Heart left ventricle (tissue), 16 donors: ENCODE data around the gene TTC7B. TPM values are rescaled to one million over a fixed set of nuclear protein-coding genes. Genes with fewer than 3 reads are reported as not detected.

Experiments
- ATAC-seq, 4 donors: fragments of 200-7000 bp; cut with Tn5 transposase; one replicate each; pipeline ENCODE4 v1.9.1; 2020 to 2022; ENCODE audit warnings: moderate library complexity in 4 of 4, mild to moderate bottlenecking in 3 of 4, moderate number of reproducible peaks in 1 of 4
- DNase-seq, 5 donors: peaks; one replicate each; pipeline ENCODE4 v3.0.0-alpha.2; 2020
- H3K27ac ChIP-seq, 12 donors: fragments of 200-600 bp; sonication (generic) in 4 of 12; one replicate each; pipeline versions ENCODE4 v1.5.0 to v1.8.0; 2016 to 2022; ENCODE audit warnings: mild to moderate bottlenecking in 2 of 12
- H3K27me3 ChIP-seq, 9 donors: fragments of 200-600 bp; sonication (generic) in 2 of 9; one replicate each; pipeline versions ENCODE4 v1.5.1 to v1.8.0; 2016 to 2022; ENCODE audit warnings: mild to moderate bottlenecking in 3 of 9
- H3K36me3 ChIP-seq, 9 donors: fragments of 200-600 bp; sonication (generic) in 2 of 9; one replicate each; pipeline versions ENCODE4 v1.5.0 to v1.8.0; 2018 to 2022; ENCODE audit warnings: mild to moderate bottlenecking in 2 of 9
- H3K4me1 ChIP-seq, 12 donors: fragments of 200-600 bp; sonication (generic) in 4 of 12; one replicate each; pipeline versions ENCODE4 v1.5.0 to v1.8.0; 2016 to 2022; ENCODE audit warnings: mild to moderate bottlenecking in 3 of 12
- H3K4me3 ChIP-seq, 12 donors: fragments of 200-600 bp; sonication (generic) in 4 of 12; one replicate each; pipeline versions ENCODE4 v1.5.0 to v1.8.0; 2017 to 2022; ENCODE audit warnings: mild to moderate bottlenecking in 9 of 12, moderate library complexity in 4 of 12
- H3K9me3 ChIP-seq, 12 donors: fragments of 200-600 bp; sonication (generic) in 4 of 12; one replicate each; pipeline versions ENCODE4 v1.5.0 to v1.8.0; 2016 to 2022; ENCODE audit warnings: mild to moderate bottlenecking in 1 of 12
- POLR2A ChIP-seq, 2 donors: fragments of 450-650 bp; IDR thresholded peaks; one replicate each; pipeline ENCODE4 v1.6.1; 2017; ENCODE audit warnings: antibody characterized with exemption in 2 of 2, mild to moderate bottlenecking in 2 of 2, moderate library complexity in 2 of 2
- WGBS, 4 donors: extraction: QIAGEN DNeasy Blood & Tissue Kit in 2 of 4; methylation state at CpG; one replicate each; pipeline versions ENCODE4 v1.1.5 to v1.1.7; 2013 to 2018; 5-methylcytosine and 5-hydroxymethylcytosine counted together
- intact Hi-C, 10 donors: fragments of 100-400 bp; cut with DNase I; formaldehyde crosslinking; loops; one replicate each; pipeline versions ENCODE4 v1.11.1 to v1.14.2; 2022
- polyA plus RNA-seq, 2 donors: library from polyadenylated mRNA; stranded (reverse); fragments of 200-250 nt; gene quantifications; one replicate each; pipeline ENCODE4 v1.2.3, GENCODE V29; 2013
- total RNA-seq, 9 donors: library from RNA; depleted of rRNA in 2 of 9; stranded (reverse); fragments of >200 nt in 2 of 9; fragmentation: NEBNext Ultra II Directional in 3 of 9; extraction: Animal tissue kit (Norgen Biotek cat#: 25700) in 3 of 9; gene quantifications; one replicate each; pipeline versions ENCODE4 v1.1.0 to v1.2.4, GENCODE V29; 2016 to 2023
- TF ChIP-seq, protein P1 (sequence below), 12 donors: fragments of 200-600 bp; sonication (generic) in 4 of 12; IDR thresholded peaks; one replicate each; pipeline versions ENCODE4 v1.5.0 to v1.8.0; 2018 to 2022; ENCODE audit warnings: antibody characterized with exemption in 12 of 12, mild to moderate bottlenecking in 5 of 12
- donor health status: ischemic (EF 13 %, LVEDD 7.1; RV severe dilation, severe dysfunction).
- donor health status: healthy with polysubstance abuse.
- donor health status: DM: no; HTN: yes; CAD: no.
- donor health status: DM: no; HTN: no; CAD: no.
- donor health status: ischemic (EF 25% LVEDD 6.9; RV normal size, moderate dysfunction).
- donor health status: ischemic (EF 25% LVEDD 5.7; RV mildly dilated, moderate dysfunction).
- donor health status: healthy.
- donor health status: DM: yes; HTN: yes; CAD: no.
- donor health status: ischemic (EF 35%, LVEDD 5.7; RV mildly dilated, moderate dysfunction).
- donor health status: nonischemic (EF 11% LVEDD 7.7; RV severe dilation, severe dysfunction).
- donor health status: DM: yes; HTN: yes; CAD: no.
- donor health status: PGD.
- donor health status: ischemic (EF 29% LVEDD 5.4; RV normal size, mild dysfunction).
- donor health status: nonischemic (EF 23%, LVEDD 6.1; RV moderate dilation, normal function).

The TTC7B gene
- total and polyA plus RNA-seq, 11 donors = 20.3 to 76.1 (median 62.6) TPM

DNA sequence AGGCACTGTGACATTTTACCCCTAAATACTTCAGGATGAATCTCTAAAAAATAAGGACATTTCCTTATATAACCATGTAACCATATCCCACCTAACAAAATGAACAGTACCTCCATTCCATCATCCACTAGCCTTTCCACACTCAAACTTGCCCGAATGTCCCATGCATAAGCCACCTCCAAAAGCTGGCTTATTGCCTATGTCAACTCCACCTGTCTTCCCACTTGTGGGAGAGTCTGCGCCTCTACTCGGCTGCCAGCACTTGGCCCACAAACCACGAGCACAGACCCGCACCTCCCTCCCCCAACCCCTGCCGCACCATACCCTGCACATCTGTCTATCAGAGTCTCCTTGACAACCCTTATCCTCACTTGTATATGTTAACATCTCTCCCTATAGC is 253.6 kb downstream of the TTC7B start:
- no peaks in the 10 kb centered on the region for H3K9me3 ChIP-seq
- DNase-seq = no peak
- intact Hi-C loops = no loop called here
- no peak overlapping the region for H3K27ac ChIP-seq
- ATAC-seq = no peak
- 81 to 98% (median 91%) methylated on average over 6 of the region's 6 CpGs for WGBS, 4 donors
- peaks cover 0 to 14% (median 0%) of the 10 kb centered on the region in 9 donors for H3K36me3 ChIP-seq
- H3K27me3 ChIP-seq = no peaks in the 10 kb centered on the region
- no peak overlapping the region for H3K4me3 ChIP-seq
- H3K4me1 ChIP-seq = peaks cover 0 to 4% (median 0%) of the 10 kb centered on the region in 12 donors
- TF ChIP-seq, protein P1, sequence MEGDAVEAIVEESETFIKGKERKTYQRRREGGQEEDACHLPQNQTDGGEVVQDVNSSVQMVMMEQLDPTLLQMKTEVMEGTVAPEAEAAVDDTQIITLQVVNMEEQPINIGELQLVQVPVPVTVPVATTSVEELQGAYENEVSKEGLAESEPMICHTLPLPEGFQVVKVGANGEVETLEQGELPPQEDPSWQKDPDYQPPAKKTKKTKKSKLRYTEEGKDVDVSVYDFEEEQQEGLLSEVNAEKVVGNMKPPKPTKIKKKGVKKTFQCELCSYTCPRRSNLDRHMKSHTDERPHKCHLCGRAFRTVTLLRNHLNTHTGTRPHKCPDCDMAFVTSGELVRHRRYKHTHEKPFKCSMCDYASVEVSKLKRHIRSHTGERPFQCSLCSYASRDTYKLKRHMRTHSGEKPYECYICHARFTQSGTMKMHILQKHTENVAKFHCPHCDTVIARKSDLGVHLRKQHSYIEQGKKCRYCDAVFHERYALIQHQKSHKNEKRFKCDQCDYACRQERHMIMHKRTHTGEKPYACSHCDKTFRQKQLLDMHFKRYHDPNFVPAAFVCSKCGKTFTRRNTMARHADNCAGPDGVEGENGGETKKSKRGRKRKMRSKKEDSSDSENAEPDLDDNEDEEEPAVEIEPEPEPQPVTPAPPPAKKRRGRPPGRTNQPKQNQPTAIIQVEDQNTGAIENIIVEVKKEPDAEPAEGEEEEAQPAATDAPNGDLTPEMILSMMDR (IDR thresholded peaks at IDR 0.05) = no peak
- no peak for TF ChIP-seq POLR2A (IDR thresholded peaks at IDR 0.05)

DNA sequence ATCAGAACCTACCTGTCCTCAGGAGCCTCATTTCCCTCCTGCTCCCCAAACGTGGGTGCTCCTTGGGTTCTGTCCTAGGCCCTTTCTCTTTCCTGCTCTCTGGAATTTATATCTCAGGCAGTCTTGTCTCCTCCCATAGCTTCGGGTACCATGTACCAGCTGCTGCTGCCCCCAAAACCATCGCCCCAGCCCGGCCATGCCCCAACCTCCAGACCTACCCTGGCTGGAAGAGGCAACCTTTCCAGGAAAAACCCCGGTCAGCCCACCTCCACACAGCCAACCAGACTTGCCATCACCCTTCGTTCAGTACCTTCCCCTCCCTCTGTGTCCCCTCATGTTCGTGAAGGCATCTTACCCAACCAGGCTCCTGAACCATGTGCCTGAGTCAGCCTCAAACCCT is 254.3 kb downstream of the TTC7B start:
- H3K36me3 ChIP-seq = peaks cover 0 to 11% (median 0%) of the 10 kb centered on the region in 9 donors
- WGBS, 4 donors = 95 to 97% (median 97%) methylated on average over 7 of the region's 7 CpGs
- DNase-seq (peak in 1 of 5 donors; percentile 28), ATAC-seq (no peak)
- H3K4me3 ChIP-seq = no peak overlapping the region
- H3K27me3 ChIP-seq = no peaks in the 10 kb centered on the region
- no peaks in the 10 kb centered on the region for H3K9me3 ChIP-seq
- peaks cover 0 to 7% (median under 1%) of the 10 kb centered on the region in 12 donors for H3K4me1 ChIP-seq
- no peak for TF ChIP-seq POLR2A (IDR thresholded peaks at IDR 0.05)
- TF ChIP-seq, protein P1 (IDR thresholded peaks at IDR 0.05) = no peak
- intact Hi-C loops = no loop called here
- H3K27ac ChIP-seq = no peak overlapping the region

DNA sequence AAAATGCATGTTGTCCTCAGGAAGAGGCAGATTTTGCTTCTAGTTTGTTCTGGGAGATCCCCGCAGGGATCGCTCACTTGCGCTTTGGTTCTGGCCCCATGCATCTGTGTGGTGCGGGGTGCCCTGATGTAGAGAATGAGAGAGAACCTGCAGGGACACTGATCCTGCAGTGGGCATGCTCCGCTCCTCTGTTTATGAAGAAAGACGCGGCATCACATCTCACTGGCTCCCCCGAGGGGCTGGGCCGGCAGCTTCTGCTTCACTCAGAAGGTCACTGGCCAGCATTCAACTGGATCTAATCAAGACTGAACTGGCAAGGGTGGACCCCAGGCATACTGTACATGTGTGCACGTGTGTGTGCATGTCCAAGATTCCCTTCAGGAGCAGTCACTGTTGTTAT is 255.2 kb downstream of the TTC7B start:
- Histone ChIP-seq H3K27me3 (no peaks in the 10 kb centered on the region), H3K4me3 (no peak overlapping the region), H3K9me3 (no peaks in the 10 kb centered on the region), H3K36me3 (peaks cover 0 to 11% (median 0%) of the 10 kb centered on the region in 9 donors), H3K4me1 (peaks cover 0 to 16% (median 5%) of the 10 kb centered on the region in 12 donors), H3K27ac (no peak overlapping the region)
- DNase-seq (no peak), ATAC-seq (no peak)
- TF ChIP-seq, protein P1 (IDR thresholded peaks at IDR 0.05) = no peak
- TF ChIP-seq POLR2A (IDR thresholded peaks at IDR 0.05) = no peak
- intact Hi-C loops = no loop called here
- 87 to 93% (median 90%) methylated on average over 8 to 10 of the region's 10 CpGs for WGBS, 4 donors

DNA sequence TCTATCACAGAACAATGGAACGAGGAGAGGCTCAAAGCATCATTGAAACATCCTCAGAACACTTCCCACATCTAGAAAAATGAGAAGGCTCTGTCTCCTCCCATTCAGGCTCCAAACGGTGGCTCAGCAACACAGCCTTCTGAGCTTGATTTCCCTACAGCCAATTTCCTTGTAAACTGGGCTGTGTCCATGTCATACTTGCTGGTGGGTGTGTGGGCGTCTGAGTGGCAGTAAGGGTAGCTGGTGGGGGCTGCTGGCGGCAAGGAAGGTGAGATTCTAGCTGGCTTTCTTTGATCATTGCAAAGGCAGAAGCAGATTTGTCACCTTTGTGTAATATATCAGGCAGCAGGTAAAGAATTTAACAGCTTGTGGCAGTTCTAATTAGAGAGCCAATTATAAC is 255.7 kb downstream of the TTC7B start:
- Histone ChIP-seq H3K4me1 (peaks cover 0 to 21% (median 8%) of the 10 kb centered on the region in 12 donors), H3K4me3 (no peak overlapping the region), H3K27ac (no peak overlapping the region), H3K9me3 (no peaks in the 10 kb centered on the region), H3K36me3 (peaks cover 0 to 11% (median 0%) of the 10 kb centered on the region in 9 donors), H3K27me3 (no peaks in the 10 kb centered on the region)
- 81 to 88% (median 86%) methylated on average over 4 of the region's 4 CpGs for WGBS, 4 donors
- DNase-seq = no peak
- TF ChIP-seq, protein P1 (IDR thresholded peaks at IDR 0.05) = no peak
- no peak for TF ChIP-seq POLR2A (IDR thresholded peaks at IDR 0.05)
- no peak for ATAC-seq
- intact Hi-C loops = no loop called here
